Smooth muscle cell of the pulmonary artery (primary cell): Measurements from ENCODE around the gene RAP1GAP2. TPM values are rescaled to one million over a fixed set of nuclear protein-coding genes. Genes with fewer than 3 reads are reported as not detected.

ENCODE experiments used
- total RNA-seq: library from RNA; depleted of rRNA; stranded (reverse); fragments of >200 nt; gene quantifications from 2 replicates; pipeline ENCODE4 v1.2.3, GENCODE V29; 2014

Gene RAP1GAP2
- total RNA-seq = 1.2 TPM in 2 replicates

DNA sequence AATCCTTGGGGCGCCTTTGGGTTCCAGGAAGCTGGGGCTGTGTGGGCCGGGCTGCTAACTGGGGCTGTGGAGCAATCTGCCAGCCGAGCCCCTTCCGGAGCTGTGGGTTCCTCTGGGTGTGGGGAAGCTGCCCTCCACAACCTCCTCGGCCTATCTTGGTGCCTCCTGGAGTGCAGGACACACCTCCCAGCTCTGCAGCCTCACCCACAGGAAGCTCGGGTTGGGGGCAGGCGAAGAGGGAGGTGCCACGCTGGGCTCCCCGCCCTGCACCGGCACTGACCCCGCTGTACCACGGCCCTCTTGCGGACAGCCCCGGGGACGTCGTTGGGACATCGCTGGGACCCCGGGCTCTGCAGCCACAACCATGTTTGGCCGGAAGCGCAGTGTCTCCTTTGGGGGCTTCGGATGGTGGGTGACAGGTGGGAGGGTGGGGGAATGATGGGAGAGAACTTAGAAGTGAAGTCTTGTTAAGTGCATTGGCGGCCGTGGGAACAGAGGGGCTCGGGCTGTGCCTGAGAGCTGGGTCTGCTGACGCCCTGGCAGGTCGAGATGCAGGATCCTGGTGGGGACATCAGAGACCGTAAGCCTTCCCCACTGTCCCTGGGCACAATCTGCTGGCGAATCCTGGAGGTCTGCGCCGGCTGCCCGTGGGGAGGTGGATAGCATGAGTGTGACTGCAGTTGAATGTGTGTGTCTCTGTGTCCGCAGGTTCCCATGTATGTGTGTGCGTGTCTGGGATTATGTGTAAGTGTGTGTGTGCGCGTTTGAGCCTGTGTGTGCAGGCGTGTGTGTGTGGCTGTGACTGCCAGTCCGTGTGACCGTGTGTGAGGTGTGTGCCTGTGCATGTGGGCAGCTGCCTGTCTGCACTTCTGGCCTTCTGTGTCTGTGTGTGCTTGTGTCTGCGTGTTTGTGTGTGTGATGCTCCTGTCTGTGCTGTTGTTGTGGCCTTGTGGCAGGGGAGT, at the start of gene RAP1GAP2:
TSS of gene RAP1GAP2 (plus strand) at position 275 of the 962 bp plus-strand sequence. CDS start at position 365, 90 bp downstream.

GRCh38 chr17:2749058-2749783, 47.0 kb upstream of the RAP1GAP2 start, which contains the start of gene CCDC92B:
TSS of gene CCDC92B (minus strand) at chr17:2749652. CDS start at chr17:2735145, 14,507 bp downstream.

GRCh38 chr17:3063507-3063906, 267.3 kb downstream of the RAP1GAP2 start, which contains the start of gene OR1D5:
TSS of gene OR1D5 (minus strand) at chr17:3063607. CDS start at chr17:3063607, 0 bp downstream.

Other genes starting within 250 kb of the RAP1GAP2 start
- gene PAFAH1B1, start 202.8 kb upstream of the RAP1GAP2 start, total RNA-seq = 132 and 144 TPM in 2 replicates
- gene CLUH, start 84.7 kb upstream of the RAP1GAP2 start, total RNA-seq = 34.5 and 62.4 TPM in 2 replicates
- gene CCDC92B, start 46.8 kb upstream of the RAP1GAP2 start, total RNA-seq = not detected in 2 replicates